T-helper 2 cell treated with Interferon-gamma antibody and Interleukin-4, amounts not matched to agents 100 ng/mL and 5 ng/mL, for 36 hours (primary cell): Measurements from ENCODE around the gene ORAI2. TPM values are rescaled to one million over a fixed set of nuclear protein-coding genes. Genes with fewer than 3 reads are reported as not detected.
"Not testable (repeated sequence)": the region's sequence is repeated elsewhere in the genome, so short reads cannot be mapped to it uniquely, and the experiment has no call there.

Experiments used
- intact Hi-C: fragments of 100-400 bp; cut with micrococcal nuclease; formaldehyde crosslinking; loops from one replicate; pipeline ENCODE4 v1.15.1; 2023
- total RNA-seq: library from RNA; stranded (reverse); gene quantifications from 2 replicates; pipeline ENCODE4 v1.2.3, GENCODE V29; 2022

Gene ORAI2
- total RNA-seq = 61.1 and 66.0 TPM in 2 replicates

- intact Hi-C loops = loop anchor here (1.0 kb wide), 2 partner anchors 7 to 29 kb away; no protein-coding TSS in a partner anchor
Observed at GRCh38 chr7:102433219-102434038, at the start of gene ORAI2. TSS of gene ORAI2 (plus strand) at chr7:102433575. CDS start at chr7:102438957, 5,382 bp downstream.

DNA sequence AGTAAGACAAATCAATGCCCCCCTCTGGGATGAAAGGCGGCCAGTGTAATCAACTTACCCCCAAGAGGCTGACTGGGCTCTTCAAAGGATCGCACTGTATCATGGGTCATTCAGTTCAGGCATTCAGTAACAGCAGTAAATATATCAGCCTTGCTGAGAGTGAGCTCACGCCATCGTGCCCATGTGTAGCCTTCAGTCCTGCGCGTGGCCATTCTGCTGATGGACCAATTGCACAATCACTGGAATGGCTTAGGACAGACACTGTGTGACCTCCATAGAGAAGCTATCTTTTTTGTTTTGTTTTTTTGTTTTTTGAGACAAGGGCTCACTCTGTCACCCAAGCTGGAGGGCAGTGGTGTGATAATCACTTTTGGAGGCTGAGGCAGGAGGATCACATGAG lies 46.3 kb upstream of the ORAI2 start:
- intact Hi-C loops = no loop called here

GRCh38 chr7:102389810-102390209 lies 43.6 kb upstream of the ORAI2 start:
- intact Hi-C loops = no loop called here

- intact Hi-C loops = no loop called here
Observed at GRCh38 chr7:102390697-102391484, 42.5 kb upstream of the ORAI2 start.

- intact Hi-C loops = no loop called here
Observed at GRCh38 chr7:102392330-102392729, 41.0 kb upstream of the ORAI2 start.

- intact Hi-C loops = no loop called here
Observed at GRCh38 chr7:102393467-102393866, 39.9 kb upstream of the ORAI2 start.

DNA sequence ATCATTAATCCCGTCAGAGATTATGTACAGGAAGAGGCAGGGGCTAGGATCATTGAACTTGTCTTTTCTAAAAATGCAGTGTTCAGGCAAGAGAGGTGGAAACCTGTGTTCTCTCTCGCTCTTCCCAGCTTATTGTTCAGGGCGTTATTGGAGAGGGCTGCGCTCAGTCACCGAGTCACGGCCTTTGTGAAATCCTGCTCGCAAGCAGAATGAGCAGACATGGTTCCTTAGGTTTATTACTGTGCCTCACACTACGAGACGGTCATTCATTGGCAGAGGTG lies 37.8 kb upstream of the ORAI2 start:
- intact Hi-C loops = no loop called here

DNA sequence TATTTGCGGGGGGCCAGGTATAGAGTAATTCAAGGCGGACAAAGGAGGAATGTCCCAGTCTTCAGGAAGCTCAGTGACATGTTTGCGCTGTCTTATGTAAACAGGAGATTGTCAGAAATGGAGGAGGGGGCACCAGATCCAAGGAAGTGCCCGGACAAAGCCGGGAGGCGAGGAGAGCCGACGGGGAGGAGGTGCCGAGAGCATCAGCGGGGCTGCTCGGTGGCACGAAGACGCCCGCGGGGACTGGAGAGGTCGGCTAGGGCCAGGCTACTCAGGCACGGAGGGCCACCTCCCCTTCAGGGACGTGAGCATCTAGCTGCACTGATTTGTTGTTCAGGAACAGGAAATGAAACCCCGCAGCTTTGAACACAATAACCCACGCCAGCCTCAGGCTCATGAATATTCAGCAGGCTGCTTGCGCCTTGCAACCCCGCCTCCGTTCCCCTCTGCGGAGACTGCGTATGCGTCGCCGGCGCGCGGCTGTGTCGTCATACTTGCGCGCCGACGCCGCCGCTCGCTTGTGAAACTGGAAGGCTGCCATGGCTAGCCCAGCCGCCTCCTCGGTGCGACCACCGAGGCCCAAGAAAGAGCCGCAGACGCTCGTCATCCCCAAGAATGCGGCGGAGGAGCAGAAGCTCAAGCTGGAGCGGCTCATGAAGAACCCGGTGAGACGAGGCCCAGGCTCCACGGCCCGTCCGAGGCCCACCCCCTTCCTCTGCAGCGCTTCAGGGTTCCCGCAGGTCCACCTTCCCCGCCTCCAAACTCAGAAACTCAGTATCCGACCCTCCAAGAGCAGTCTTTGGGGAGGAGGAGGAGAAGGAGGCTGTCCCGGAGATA lies 37.3 kb upstream of the ORAI2 start, which contains the start of gene PRKRIP1:
PRKRIP1 (plus strand) TSS at position 491 of the 837 bp plus-strand sequence; CDS start at position 540, 49 bp downstream.
- intact Hi-C loops = loop anchor here (1.0 to 2.0 kb wide), 2 partner anchors 33 to 109 kb away; partner anchors contain the start of gene SH2B2

- intact Hi-C loops = loop anchor here (1.0 to 2.0 kb wide), 2 partner anchors 33 to 110 kb away; partner anchors contain the start of gene SH2B2
Observed at GRCh38 chr7:102396710-102397019, 36.7 kb upstream of the ORAI2 start.

- intact Hi-C loops = no loop called here
Observed at GRCh38 chr7:102398543-102398942, 34.8 kb upstream of the ORAI2 start.

- intact Hi-C loops = loop anchor here (5.0 kb wide), 2 partner anchors 52 to 67 kb away; no protein-coding TSS in a partner anchor
Observed at GRCh38 chr7:102400360-102400759, 33.0 kb upstream of the ORAI2 start.

DNA sequence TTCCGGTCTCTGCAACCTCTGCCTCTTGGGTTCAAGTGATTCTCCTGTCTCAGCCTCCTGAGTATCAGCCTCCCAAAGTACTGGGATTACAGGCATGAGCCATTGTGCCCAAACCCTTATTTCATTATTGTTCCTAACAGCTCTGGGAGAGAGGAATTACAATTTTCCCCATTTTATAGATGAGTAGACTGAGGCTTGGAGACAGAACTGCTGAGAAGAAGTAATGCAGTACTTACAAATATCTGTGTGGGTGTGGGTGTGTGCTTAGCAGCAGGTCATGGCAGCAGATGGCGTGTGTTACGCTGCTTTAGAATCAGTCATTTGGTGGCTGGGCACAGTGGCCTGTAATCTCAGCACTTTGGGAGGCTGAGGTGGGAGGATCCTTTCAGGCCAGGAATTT lies 29.8 kb upstream of the ORAI2 start:
- intact Hi-C loops = loop anchor here (5.0 kb wide), 2 partner anchors 49 to 64 kb away; no protein-coding TSS in a partner anchor

GRCh38 chr7:102404005-102404861 lies 29.1 kb upstream of the ORAI2 start:
- intact Hi-C loops = loop anchor here (1.0 to 5.0 kb wide), 3 partner anchors 30 to 63 kb away; no protein-coding TSS in a partner anchor

DNA sequence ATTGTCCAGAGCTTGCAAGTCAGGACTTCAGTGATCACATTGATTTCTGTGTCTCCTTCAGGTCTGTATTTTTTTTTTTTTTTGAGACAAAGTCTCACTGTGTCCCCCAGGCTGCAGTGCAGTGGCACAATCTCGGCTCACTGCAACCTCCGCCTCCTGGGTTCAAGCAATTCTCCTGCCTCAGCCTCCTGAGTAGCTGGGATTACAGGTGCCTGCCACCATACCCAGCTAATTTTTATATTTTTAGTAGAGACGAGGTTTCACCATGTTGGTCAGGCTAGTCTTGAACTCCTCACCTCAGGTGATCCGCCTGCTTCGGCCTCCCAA lies 28.6 kb upstream of the ORAI2 start:
- intact Hi-C loops = loop anchor here (1.0 to 5.0 kb wide), 3 partner anchors 29 to 62 kb away; no protein-coding TSS in a partner anchor

DNA sequence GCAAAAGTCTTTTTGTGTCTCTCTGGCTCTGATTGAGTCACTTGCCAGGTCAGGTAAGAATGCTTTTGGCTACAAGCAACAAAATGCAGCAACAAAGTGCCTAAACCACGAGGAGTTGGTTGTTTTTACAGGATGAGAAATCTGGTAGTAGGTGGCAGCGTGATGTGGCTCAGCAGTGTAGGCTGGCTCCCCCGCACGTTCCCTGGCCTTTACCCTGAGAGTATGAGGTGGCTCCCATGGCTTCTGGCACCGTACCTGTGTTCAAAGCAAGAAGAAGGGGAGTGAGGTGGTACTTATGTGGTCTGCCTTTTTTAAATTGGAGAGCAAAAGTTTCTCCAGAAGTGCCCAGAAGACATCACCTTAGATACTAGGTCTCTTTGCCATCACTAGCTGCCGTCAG lies 25.5 kb upstream of the ORAI2 start:
- intact Hi-C loops = no loop called here

DNA sequence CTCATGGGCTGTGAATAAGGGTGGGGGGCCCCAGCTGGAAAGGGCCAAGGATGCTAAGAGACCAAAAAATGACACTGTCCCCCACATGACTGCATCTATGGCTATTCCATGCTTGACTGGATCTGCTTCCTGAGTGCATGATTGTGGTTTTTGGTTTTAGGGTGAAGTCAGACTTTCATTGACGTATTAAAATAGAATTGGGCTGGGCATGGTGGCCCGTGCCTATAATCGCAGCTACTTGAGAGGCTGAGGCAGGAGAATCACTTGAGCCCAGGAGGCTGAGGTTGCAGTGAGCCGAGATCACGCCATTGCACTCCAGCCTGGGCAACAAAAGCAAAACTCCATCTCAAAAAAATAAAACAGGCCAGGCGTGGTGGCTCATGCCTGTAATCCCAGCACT lies 24.8 kb upstream of the ORAI2 start:
- intact Hi-C loops = not testable (repeated sequence)

- intact Hi-C loops = no loop called here
Observed at GRCh38 chr7:102409340-102409739, 24.0 kb upstream of the ORAI2 start.

GRCh38 chr7:102410123-102410522 lies 23.3 kb upstream of the ORAI2 start:
- intact Hi-C loops = no loop called here

DNA sequence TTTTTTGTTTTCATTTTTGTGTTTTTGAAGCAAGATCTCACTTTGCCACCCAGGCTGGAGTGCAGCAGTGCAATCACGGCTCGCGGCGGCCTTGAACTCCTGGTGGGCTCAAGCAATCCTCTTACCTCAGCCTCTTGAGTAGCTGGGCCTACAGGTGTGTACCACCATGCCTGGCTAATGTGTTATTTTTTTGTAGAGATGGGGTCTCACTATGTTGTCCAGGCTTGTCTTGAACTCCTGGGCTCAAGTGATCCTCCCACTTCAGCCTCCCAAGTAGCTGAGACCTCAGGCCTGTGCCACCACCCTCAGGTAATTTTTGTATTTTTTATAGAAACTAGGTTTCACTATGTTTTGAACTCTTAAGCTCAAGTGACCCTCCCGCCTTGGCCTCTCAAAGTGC lies 22.5 kb upstream of the ORAI2 start:
- intact Hi-C loops = no loop called here

- intact Hi-C loops = loop anchor here (1.0 kb wide), 2 partner anchors 38 to 53 kb away; no protein-coding TSS in a partner anchor
Observed at GRCh38 chr7:102412548-102412947, 20.8 kb upstream of the ORAI2 start.
